HEK293 (cell line): ENCODE data around the gene BHLHE41.

ENCODE experiments used
- CTCF ChIA-PET: fragments of 350-600 bp; formaldehyde crosslinking; extraction: SDS; loops from one replicate; lab custom pipeline; 2021; ENCODE audit warnings: antibody characterized with exemption; lab: Yijun Ruan, JAX
- POLR2A ChIA-PET: fragments of 300-600 bp; formaldehyde crosslinking; extraction: SDS; loops from one replicate; lab custom pipeline; 2020; ENCODE audit warnings: antibody characterized with exemption, inconsistent platforms; lab: Yijun Ruan, JAX
- H3K27ac ChIP-seq: fragments of 200-500 bp; sonication (Bioruptor generic); 2 replicates; pipeline ENCODE4 v1.5.1; 2014; ENCODE audit warnings: low read depth, low read length, control low read depth, inconsistent platforms; ENCODE audit errors: extremely low read depth
- H3K36me3 ChIP-seq, 2 experiments: fragments of 200-500 bp in 1 of 2; sonication (Bioruptor generic) in 1 of 2; 1 replicate in 1 of 2; 2 replicates in 1 of 2; pipeline ENCODE4 v1.5.1; 2014 to 2017; ENCODE audit warnings: inconsistent platforms in 2 of 2, low read length in 2 of 2; ENCODE audit not compliant: control insufficient read depth in 2 of 2, insufficient read depth in 1 of 2
- H3K4me1 ChIP-seq: fragments of 200-500 bp; sonication (Bioruptor generic); 2 replicates; pipeline ENCODE4 v1.5.1; 2014; ENCODE audit warnings: mild to moderate bottlenecking, low read length, inconsistent platforms; ENCODE audit not compliant: control insufficient read depth, insufficient read depth
- H3K4me3 ChIP-seq: 2 replicates; pipeline ENCODE4 v1.5.1; 2011; ENCODE audit warnings: low read depth, mild to moderate bottlenecking, control low read depth, low read length, moderate library complexity
- H3K9me3 ChIP-seq: fragments of 200-500 bp; sonication (Bioruptor generic); 2 replicates; pipeline ENCODE4 v1.5.1; 2014; ENCODE audit warnings: low read depth, low read length, inconsistent platforms; ENCODE audit not compliant: control insufficient read depth, insufficient read depth
- HOXA7 ChIP-seq: sonication (generic); formaldehyde crosslinking; IDR thresholded peaks from 2 replicates; pipeline ENCODE4 v1.8.1; 2022; ENCODE audit warnings: missing genetic modification reagents, borderline replicate concordance
- HOXD13 ChIP-seq: sonication (generic); formaldehyde crosslinking; IDR thresholded peaks from 2 replicates; pipeline ENCODE4 v1.8.0; 2022; ENCODE audit warnings: missing genetic modification reagents, borderline replicate concordance
- KLF10 ChIP-seq: fragments of 450-650 bp; IDR thresholded peaks from 2 replicates; pipeline ENCODE4 v1.5.1; 2018; ENCODE audit warnings: missing biosample characterization, mild to moderate bottlenecking, missing genetic modification characterization
- PRDM10 ChIP-seq: fragments of 450-650 bp; formaldehyde crosslinking; IDR thresholded peaks from 2 replicates; pipeline ENCODE4 v1.5.1; 2016; ENCODE audit warnings: missing biosample characterization, missing genetic modification characterization
- ZBTB11 ChIP-seq: fragments of 450-650 bp; formaldehyde crosslinking; conservative IDR thresholded peaks from 2 replicates; pipeline ENCODE4 v1.5.1; 2016; ENCODE audit warnings: low read depth, missing biosample characterization, missing genetic modification characterization
- ZBTB6 ChIP-seq: fragments of 450-650 bp; formaldehyde crosslinking; IDR thresholded peaks from 2 replicates; pipeline ENCODE4 v1.5.1; 2017; ENCODE audit warnings: missing biosample characterization, missing genetic modification characterization
- ZNF138 ChIP-seq: fragments of 450-650 bp; formaldehyde crosslinking; IDR thresholded peaks from 2 replicates; pipeline ENCODE4 v1.5.1; 2016; ENCODE audit warnings: missing biosample characterization, missing genetic modification characterization, borderline replicate concordance
- ZNF16 ChIP-seq: fragments of 450-650 bp; formaldehyde crosslinking; IDR thresholded peaks from 2 replicates; pipeline ENCODE4 v1.5.1; 2016; ENCODE audit warnings: low read depth, missing biosample characterization, missing genetic modification characterization
- ZNF202 ChIP-seq: fragments of 450-650 bp; formaldehyde crosslinking; IDR thresholded peaks from 2 replicates; pipeline ENCODE4 v1.5.1; 2016; ENCODE audit warnings: missing biosample characterization, missing genetic modification characterization, borderline replicate concordance
- ZNF366 ChIP-seq: fragments of 450-650 bp; formaldehyde crosslinking; conservative IDR thresholded peaks from 2 replicates; pipeline ENCODE4 v1.5.1; 2016; ENCODE audit warnings: missing biosample characterization, missing genetic modification characterization
- ZNF530 ChIP-seq: fragments of 450-650 bp; formaldehyde crosslinking; IDR thresholded peaks from 2 replicates; pipeline ENCODE4 v1.5.1; 2016; ENCODE audit warnings: low read depth, missing biosample characterization, missing genetic modification characterization
- ZNF664 ChIP-seq: fragments of 450-650 bp; formaldehyde crosslinking; IDR thresholded peaks from 2 replicates; pipeline ENCODE4 v1.5.1; 2016; ENCODE audit warnings: missing biosample characterization, missing genetic modification characterization
- ZSCAN16 ChIP-seq: fragments of 450-650 bp; formaldehyde crosslinking; IDR thresholded peaks from 2 replicates; pipeline ENCODE4 v1.5.1; 2016; ENCODE audit warnings: missing biosample characterization, missing genetic modification characterization
- ZSCAN23 ChIP-seq: fragments of 450-650 bp; formaldehyde crosslinking; IDR thresholded peaks from 2 replicates; pipeline ENCODE4 v1.5.1; 2016; ENCODE audit warnings: missing biosample characterization, missing genetic modification characterization
- TF ChIP-seq, protein P1 (sequence below): fragments of 450-650 bp; formaldehyde crosslinking; IDR thresholded peaks from 2 replicates; pipeline ENCODE4 v1.5.1; 2017; ENCODE audit warnings: missing biosample characterization, missing genetic modification characterization

The BHLHE41 gene

GRCh38 chr12:26119391-26119989 is 5.3 kb downstream of the BHLHE41 start (continued):
- TF ChIP-seq ZBTB11 (tag by site-specific recombination) = 0 out of 2 replicates have a peak, but pooled peaks have one; percentile 20
- TF ChIP-seq PRDM10 (tag by site-specific recombination) = peak; percentile 95
- TF ChIP-seq ZNF664 (tag by site-specific recombination) = peak; percentile 79
- TF ChIP-seq ZNF366 (tag by site-specific recombination) = 0 out of 2 replicates have a peak, but pooled peaks have one; percentile 14
- no peak for TF ChIP-seq HOXA7

- TF ChIP-seq ZSCAN16 (tag by site-specific recombination) = no peak
- no peak for TF ChIP-seq HOXD13 (CRISPR knock-in tag)
- TF ChIP-seq, protein P1, sequence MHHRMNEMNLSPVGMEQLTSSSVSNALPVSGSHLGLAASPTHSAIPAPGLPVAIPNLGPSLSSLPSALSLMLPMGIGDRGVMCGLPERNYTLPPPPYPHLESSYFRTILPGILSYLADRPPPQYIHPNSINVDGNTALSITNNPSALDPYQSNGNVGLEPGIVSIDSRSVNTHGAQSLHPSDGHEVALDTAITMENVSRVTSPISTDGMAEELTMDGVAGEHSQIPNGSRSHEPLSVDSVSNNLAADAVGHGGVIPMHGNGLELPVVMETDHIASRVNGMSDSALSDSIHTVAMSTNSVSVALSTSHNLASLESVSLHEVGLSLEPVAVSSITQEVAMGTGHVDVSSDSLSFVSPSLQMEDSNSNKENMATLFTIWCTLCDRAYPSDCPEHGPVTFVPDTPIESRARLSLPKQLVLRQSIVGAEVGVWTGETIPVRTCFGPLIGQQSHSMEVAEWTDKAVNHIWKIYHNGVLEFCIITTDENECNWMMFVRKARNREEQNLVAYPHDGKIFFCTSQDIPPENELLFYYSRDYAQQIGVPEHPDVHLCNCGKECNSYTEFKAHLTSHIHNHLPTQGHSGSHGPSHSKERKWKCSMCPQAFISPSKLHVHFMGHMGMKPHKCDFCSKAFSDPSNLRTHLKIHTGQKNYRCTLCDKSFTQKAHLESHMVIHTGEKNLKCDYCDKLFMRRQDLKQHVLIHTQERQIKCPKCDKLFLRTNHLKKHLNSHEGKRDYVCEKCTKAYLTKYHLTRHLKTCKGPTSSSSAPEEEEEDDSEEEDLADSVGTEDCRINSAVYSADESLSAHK (tag by site-specific recombination) = no peak
- no peak for TF ChIP-seq KLF10 (tag by site-specific recombination)
- TF ChIP-seq ZNF202 (tag by site-specific recombination) = no peak
- TF ChIP-seq ZNF530 (tag by site-specific recombination) = no peak
- no peak for TF ChIP-seq ZSCAN23 (tag by site-specific recombination)
- TF ChIP-seq ZBTB6 (tag by site-specific recombination) = no peak
- TF ChIP-seq ZNF16 (tag by site-specific recombination) = no peak
- no peak for TF ChIP-seq ZNF138 (tag by site-specific recombination)
- TF ChIP-seq, all 188 proteins: peak for 0
- no peak overlapping the region for H3K27ac ChIP-seq
- peaks cover 10% of the 10 kb centered on the region for H3K4me1 ChIP-seq
- no peaks in the 10 kb centered on the region for H3K9me3 ChIP-seq
- ChIA-PET POLR2A (no interaction called here), CTCF (interaction anchor here (0.9 to 3.9 kb wide), 11 partner anchors 10 to 767 kb away, joined by 3 to 21 read pairs (median 4); no protein-coding TSS in a partner anchor)
- no peak overlapping the region for H3K4me3 ChIP-seq
- H3K36me3 ChIP-seq = no peaks in the 10 kb centered on the region
Observed at GRCh38 chr12:26118308-26118707, 6.5 kb downstream of the BHLHE41 start.
